ENCODE results near the gene YBEY. TPM values are rescaled to one million over a fixed set of nuclear protein-coding genes. Genes with fewer than 3 reads are reported as not detected.

The YBEY gene
- total and polyA plus RNA-seq, 2 of the 13 experiments (the other 11 are each of a cell fraction or from before 2014, with no cell fraction given) = 6.5 to 8.9 TPM

DNA sequence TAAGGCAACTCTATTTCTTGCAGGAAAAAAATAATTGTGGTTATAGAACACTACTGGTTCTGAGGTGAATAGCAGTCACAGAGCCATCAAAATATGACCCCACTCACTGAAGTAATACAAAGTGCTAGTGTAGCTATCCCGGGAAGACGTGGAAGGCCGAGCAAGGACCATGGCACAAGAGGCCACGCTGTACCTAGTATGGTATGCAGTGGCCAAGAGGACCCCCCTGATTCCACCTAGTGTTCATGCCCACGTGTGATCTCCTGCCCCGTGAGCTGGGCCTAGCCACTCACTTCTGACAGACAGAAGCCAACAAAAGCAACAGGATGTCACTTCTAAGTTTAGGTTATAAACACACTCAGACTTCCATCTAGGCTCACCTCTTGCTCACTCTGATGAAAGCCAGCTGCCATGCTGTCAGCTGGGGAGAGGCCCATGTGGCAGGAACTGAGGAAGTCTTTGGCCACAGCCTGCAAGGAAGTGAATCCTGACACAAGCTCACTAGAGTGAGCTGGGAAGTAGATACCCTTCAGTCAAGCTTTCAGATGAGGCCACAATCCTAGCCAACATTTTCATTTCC, 35.9 kb upstream of the YBEY start:
- ChIA-PET POLR2A (no interaction called here), CTCF (ENCODE audit: low intra/inter-chr PET ratio, low total read pairs) (no interaction called here)
- Histone ChIP-seq H3K9ac (ENCODE audit: insufficient read depth, low read depth, low read length) (no peak overlapping the region), H2AFZ (ENCODE audit: low read length) (no peak overlapping the region), H3K27ac (ENCODE audit: extremely low read length, insufficient read depth, low read length) (no peak overlapping the region), H3K36me3 (replicated peaks in 1 of 2; ENCODE audit: control insufficient read depth in 1 of 2, insufficient read depth in 2 of 2, low read length in 2 of 2) (peaks cover 40 to 85% of the 10 kb centered on the region in 2 experiments), H3K4me2 (ENCODE audit: low read depth, low read length) (no peak overlapping the region), H3K9me3 (ENCODE audit: low read length) (no peaks in the 10 kb centered on the region), H3K79me2 (ENCODE audit: insufficient read depth, low read length) (no peaks in the 10 kb centered on the region), H3K27me3 (ENCODE audit: control insufficient read depth in 1 of 2, insufficient read depth in 2 of 2, low read length in 2 of 2) (no peaks in the 10 kb centered on the region), H3K4me3 (replicated peaks in 1 of 3; ENCODE audit: insufficient read depth in 1 of 3, low read depth in 2 of 3, low read length in 3 of 3) (no peak overlapping the region), H4K20me1 (ENCODE audit: insufficient read depth, low read length) (no peaks in the 10 kb centered on the region; the same call in 1 of the 2 replicates), H3K4me1 (ENCODE audit: insufficient read depth, low read length) (peaks cover 15% of the 10 kb centered on the region)
- DNase-seq (ENCODE audit: low spot score) (no peak), ATAC-seq (no peak), FAIRE-seq (no peak)
- intact Hi-C loops (cut with micrococcal nuclease; ENCODE audit: unreplicated experiment) = no loop called here
- in situ Hi-C loops (cut with HindIII; ENCODE audit: extremely low pct_ligation_motif_present, low pct_unique_long_range_greater_than_20kb) = no loop called here
- no TSS peak for BruUV-seq (replicated peaks)
- 98% methylated on average over 6 of the region's 6 CpGs for WGBS (ENCODE audit: low lambda C conversion rate)
- TF ChIP-seq U2AF2 (IDR thresholded peaks at IDR 0.05; ENCODE audit: low read depth, low read length) (no peak), ATRX (CRISPR knock-in tag; IDR thresholded peaks at IDR 0.05; ENCODE audit: borderline replicate concordance) (no peak), ZNF883 (CRISPR knock-in tag; IDR thresholded peaks at IDR 0.05; ENCODE audit: not compliant biosample characterization) (no peak), CHCHD3 (CRISPR knock-in tag; IDR thresholded peaks at IDR 0.05) (no peak), DNMT1 (CRISPR knock-in tag; IDR thresholded peaks at IDR 0.05) (no peak), FOXA1 (IDR thresholded peaks at IDR 0.05) (no peak), FOXA1 (CRISPR knock-in tag; IDR thresholded peaks at IDR 0.05) (no peak)
- TF ChIP-seq, protein P1, sequence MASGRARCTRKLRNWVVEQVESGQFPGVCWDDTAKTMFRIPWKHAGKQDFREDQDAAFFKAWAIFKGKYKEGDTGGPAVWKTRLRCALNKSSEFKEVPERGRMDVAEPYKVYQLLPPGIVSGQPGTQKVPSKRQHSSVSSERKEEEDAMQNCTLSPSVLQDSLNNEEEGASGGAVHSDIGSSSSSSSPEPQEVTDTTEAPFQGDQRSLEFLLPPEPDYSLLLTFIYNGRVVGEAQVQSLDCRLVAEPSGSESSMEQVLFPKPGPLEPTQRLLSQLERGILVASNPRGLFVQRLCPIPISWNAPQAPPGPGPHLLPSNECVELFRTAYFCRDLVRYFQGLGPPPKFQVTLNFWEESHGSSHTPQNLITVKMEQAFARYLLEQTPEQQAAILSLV (CRISPR knock-in tag; IDR thresholded peaks at IDR 0.05; ENCODE audit: borderline replicate concordance) = no peak
- TF ChIP-seq, protein P2, sequence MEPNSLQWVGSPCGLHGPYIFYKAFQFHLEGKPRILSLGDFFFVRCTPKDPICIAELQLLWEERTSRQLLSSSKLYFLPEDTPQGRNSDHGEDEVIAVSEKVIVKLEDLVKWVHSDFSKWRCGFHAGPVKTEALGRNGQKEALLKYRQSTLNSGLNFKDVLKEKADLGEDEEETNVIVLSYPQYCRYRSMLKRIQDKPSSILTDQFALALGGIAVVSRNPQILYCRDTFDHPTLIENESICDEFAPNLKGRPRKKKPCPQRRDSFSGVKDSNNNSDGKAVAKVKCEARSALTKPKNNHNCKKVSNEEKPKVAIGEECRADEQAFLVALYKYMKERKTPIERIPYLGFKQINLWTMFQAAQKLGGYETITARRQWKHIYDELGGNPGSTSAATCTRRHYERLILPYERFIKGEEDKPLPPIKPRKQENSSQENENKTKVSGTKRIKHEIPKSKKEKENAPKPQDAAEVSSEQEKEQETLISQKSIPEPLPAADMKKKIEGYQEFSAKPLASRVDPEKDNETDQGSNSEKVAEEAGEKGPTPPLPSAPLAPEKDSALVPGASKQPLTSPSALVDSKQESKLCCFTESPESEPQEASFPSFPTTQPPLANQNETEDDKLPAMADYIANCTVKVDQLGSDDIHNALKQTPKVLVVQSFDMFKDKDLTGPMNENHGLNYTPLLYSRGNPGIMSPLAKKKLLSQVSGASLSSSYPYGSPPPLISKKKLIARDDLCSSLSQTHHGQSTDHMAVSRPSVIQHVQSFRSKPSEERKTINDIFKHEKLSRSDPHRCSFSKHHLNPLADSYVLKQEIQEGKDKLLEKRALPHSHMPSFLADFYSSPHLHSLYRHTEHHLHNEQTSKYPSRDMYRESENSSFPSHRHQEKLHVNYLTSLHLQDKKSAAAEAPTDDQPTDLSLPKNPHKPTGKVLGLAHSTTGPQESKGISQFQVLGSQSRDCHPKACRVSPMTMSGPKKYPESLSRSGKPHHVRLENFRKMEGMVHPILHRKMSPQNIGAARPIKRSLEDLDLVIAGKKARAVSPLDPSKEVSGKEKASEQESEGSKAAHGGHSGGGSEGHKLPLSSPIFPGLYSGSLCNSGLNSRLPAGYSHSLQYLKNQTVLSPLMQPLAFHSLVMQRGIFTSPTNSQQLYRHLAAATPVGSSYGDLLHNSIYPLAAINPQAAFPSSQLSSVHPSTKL (CRISPR knock-in tag; IDR thresholded peaks at IDR 0.05) = no peak
- TF ChIP-seq, protein P3, sequence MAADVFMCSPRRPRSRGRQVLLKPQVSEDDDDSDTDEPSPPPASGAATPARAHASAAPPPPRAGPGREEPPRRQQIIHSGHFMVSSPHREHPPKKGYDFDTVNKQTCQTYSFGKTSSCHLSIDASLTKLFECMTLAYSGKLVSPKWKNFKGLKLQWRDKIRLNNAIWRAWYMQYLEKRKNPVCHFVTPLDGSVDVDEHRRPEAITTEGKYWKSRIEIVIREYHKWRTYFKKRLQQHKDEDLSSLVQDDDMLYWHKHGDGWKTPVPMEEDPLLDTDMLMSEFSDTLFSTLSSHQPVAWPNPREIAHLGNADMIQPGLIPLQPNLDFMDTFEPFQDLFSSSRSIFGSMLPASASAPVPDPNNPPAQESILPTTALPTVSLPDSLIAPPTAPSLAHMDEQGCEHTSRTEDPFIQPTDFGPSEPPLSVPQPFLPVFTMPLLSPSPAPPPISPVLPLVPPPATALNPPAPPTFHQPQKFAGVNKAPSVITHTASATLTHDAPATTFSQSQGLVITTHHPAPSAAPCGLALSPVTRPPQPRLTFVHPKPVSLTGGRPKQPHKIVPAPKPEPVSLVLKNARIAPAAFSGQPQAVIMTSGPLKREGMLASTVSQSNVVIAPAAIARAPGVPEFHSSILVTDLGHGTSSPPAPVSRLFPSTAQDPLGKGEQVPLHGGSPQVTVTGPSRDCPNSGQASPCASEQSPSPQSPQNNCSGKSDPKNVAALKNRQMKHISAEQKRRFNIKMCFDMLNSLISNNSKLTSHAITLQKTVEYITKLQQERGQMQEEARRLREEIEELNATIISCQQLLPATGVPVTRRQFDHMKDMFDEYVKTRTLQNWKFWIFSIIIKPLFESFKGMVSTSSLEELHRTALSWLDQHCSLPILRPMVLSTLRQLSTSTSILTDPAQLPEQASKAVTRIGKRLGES (CRISPR knock-in tag; IDR thresholded peaks at IDR 0.05; ENCODE audit: borderline replicate concordance) = no peak
